Neural cell (in vitro differentiated cells): ENCODE results near the gene MTREX. TPM values are rescaled to one million over a fixed set of nuclear protein-coding genes. Genes with fewer than 3 reads are reported as not detected.

Source experiments
- H2AFZ ChIP-seq: fragments of 200-600, 300-800 bp; sonication (generic), shearing (Covaris generic); 2 replicates; pipeline ENCODE4 v1.6.0; 2014; ENCODE audit warnings: low read depth, mild to moderate bottlenecking, antibody characterized with exemption, low read length, moderate library complexity
- H3F3A ChIP-seq: fragments of 200-600 bp; shearing (Covaris generic); 2 replicates; pipeline ENCODE4 v1.6.1; 2016; ENCODE audit warnings: mild to moderate bottlenecking, moderate library complexity, mixed read lengths, antibody characterized with exemption, low read length; ENCODE audit not compliant: insufficient read depth, poor library complexity, severe bottlenecking
- H3K27ac ChIP-seq: fragments of 200-600, 300-800 bp; sonication (generic), shearing (Covaris generic); 2 replicates; pipeline ENCODE4 v1.5.1; 2014; ENCODE audit warnings: mild to moderate bottlenecking, low read length, moderate library complexity
- H3K27me3 ChIP-seq: fragments of 300-800, 200-600 bp; sonication (generic), shearing (Covaris generic); 2 replicates; pipeline ENCODE4 v1.6.0; 2014; ENCODE audit warnings: mild to moderate bottlenecking, low read depth, low read length, moderate library complexity; ENCODE audit not compliant: insufficient read depth
- H3K36me3 ChIP-seq: fragments of 300-800, 200-600 bp; sonication (generic), shearing (Covaris generic); 2 replicates; pipeline ENCODE4 v1.5.1; 2014; ENCODE audit warnings: mild to moderate bottlenecking, antibody characterized with exemption, low read length, moderate library complexity; ENCODE audit not compliant: insufficient read depth
- H3K4me2 ChIP-seq: fragments of 300-800, 200-600 bp; sonication (generic), shearing (Covaris generic); 2 replicates; pipeline ENCODE4 v1.6.0; 2014; ENCODE audit warnings: mild to moderate bottlenecking, low read length
- H3K4me3 ChIP-seq: fragments of 300-800, 200-600 bp; sonication (generic), shearing (Covaris generic); 2 replicates; pipeline ENCODE4 v1.5.1; 2014; ENCODE audit warnings: mild to moderate bottlenecking, low read length, moderate library complexity
- H3K79me2 ChIP-seq: fragments of 200-600 bp; shearing (Covaris generic); replicated peaks from 2 replicates; pipeline ENCODE4 v1.6.0; 2014; ENCODE audit warnings: mild to moderate bottlenecking, low read length, moderate library complexity; ENCODE audit not compliant: insufficient read depth
- H3K9ac ChIP-seq: fragments of 300-800, 200-600 bp; sonication (generic), shearing (Covaris generic); 2 replicates; pipeline ENCODE4 v1.6.1; 2016; ENCODE audit warnings: mild to moderate bottlenecking, low read length, mixed read lengths
- H3K9me2 ChIP-seq: fragments of 200-600 bp; shearing (Covaris generic); 2 replicates; pipeline ENCODE4 v1.6.1; 2016; ENCODE audit warnings: mild to moderate bottlenecking, low read length, mixed read lengths; ENCODE audit not compliant: insufficient read depth
- H3K9me3 ChIP-seq: fragments of 200-600, 300-800 bp; sonication (generic), shearing (Covaris generic); 2 replicates; pipeline ENCODE4 v1.6.1; 2016; ENCODE audit warnings: mild to moderate bottlenecking, mixed run types, low read length, moderate library complexity, mixed read lengths
- H4K20me1 ChIP-seq: fragments of 200-600 bp; shearing (Covaris generic); 2 replicates; pipeline ENCODE4 v1.6.1; 2016; ENCODE audit warnings: mild to moderate bottlenecking, mixed run types; ENCODE audit not compliant: insufficient read depth
- EP300 ChIP-seq: fragments of 450-650 bp; conservative IDR thresholded peaks from 2 replicates; pipeline ENCODE4 v1.6.1; 2014; ENCODE audit warnings: antibody characterized with exemption, mild to moderate bottlenecking, moderate library complexity; ENCODE audit not compliant: poor library complexity, severe bottlenecking
- EZH2 ChIP-seq: fragments of 200-600, 300-800 bp; shearing (Covaris generic), sonication (generic); IDR thresholded peaks from 2 replicates; pipeline ENCODE4 v1.6.1; 2014; ENCODE audit warnings: antibody characterized with exemption, low read length, borderline replicate concordance, mild to moderate bottlenecking; ENCODE audit not compliant: insufficient read depth, poor library complexity, severe bottlenecking
- MXI1 ChIP-seq: fragments of 450-650 bp; conservative IDR thresholded peaks from 2 replicates; pipeline ENCODE4 v1.6.1; 2014; ENCODE audit warnings: antibody characterized with exemption, mild to moderate bottlenecking; ENCODE audit not compliant: poor library complexity, severe bottlenecking
- POLR2AphosphoS5 ChIP-seq: IDR thresholded peaks from 2 replicates; pipeline ENCODE4 v1.6.1; 2012
- RAD21 ChIP-seq: fragments of 450-650 bp; conservative IDR thresholded peaks from 2 replicates; pipeline ENCODE4 v1.6.1; 2014; ENCODE audit warnings: antibody characterized with exemption, mild to moderate bottlenecking, moderate library complexity
- SMC3 ChIP-seq: fragments of 450-650 bp; conservative IDR thresholded peaks from 2 replicates; pipeline ENCODE4 v1.6.1; 2014; ENCODE audit warnings: antibody characterized with exemption, mild to moderate bottlenecking, moderate library complexity; ENCODE audit not compliant: poor library complexity
- TAF1 ChIP-seq: IDR thresholded peaks from 2 replicates; pipeline ENCODE4 v1.6.1; 2012; ENCODE audit warnings: low read depth
- polyA plus RNA-seq: library from polyadenylated mRNA; depleted of rRNA; stranded (reverse); fragments of >200 nt; gene quantifications from 2 replicates; pipeline ENCODE4 v1.2.3, GENCODE V29; 2014
- TF ChIP-seq, protein P1 (sequence below): fragments of 450-650 bp; IDR thresholded peaks from 2 replicates; pipeline ENCODE4 v1.5.1; 2014; ENCODE audit warnings: antibody characterized with exemption, mild to moderate bottlenecking, moderate library complexity; ENCODE audit not compliant: poor library complexity, severe bottlenecking
- TF ChIP-seq, protein P2 (sequence below): IDR thresholded peaks from 2 replicates; pipeline ENCODE4 v1.6.1; 2012; ENCODE audit warnings: borderline replicate concordance

MTREX gene
- polyA plus RNA-seq, 1 donor from 2014 or later: 77.6 TPM

DNA sequence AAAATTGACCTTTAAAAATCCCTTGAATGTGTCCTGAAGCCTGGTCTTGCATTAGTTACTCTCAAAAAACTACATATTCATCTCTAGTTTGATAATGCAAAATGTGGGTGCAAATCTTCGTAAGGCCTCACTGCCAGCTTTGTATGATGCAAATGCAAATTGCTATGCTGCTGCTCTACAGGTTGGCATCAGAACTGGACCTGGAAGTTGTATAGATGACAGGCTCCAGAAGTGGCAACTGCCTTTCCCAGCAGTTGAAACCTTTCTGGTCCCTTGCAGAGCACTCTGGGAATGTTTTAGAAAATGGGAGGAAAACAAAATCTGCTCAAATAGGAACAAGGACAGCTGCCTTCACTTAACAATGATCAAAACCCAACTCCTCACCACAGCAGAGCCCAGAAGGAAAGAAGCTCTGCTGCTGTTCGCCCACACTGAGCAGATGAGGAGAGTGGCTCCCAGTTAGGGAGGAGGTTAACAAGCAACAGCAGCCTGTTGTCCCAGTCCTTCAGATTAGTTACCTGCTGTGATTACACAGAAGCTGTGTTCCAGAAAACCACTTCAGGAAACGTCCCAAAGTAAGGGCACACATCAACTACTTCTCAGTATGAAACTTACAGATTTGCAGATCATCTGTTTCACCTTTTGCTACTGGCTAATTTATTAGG is 133.4 kb downstream of the MTREX start:
- Histone ChIP-seq H3K9me2 (no peaks in the 10 kb centered on the region), H3F3A (no peaks in the 10 kb centered on the region), H3K36me3 (no peaks in the 10 kb centered on the region), H2AFZ (no peak overlapping the region), H3K79me2 (no peaks in the 10 kb centered on the region), H3K4me3 (no peak overlapping the region), H3K4me2 (no peak overlapping the region), H4K20me1 (no peaks in the 10 kb centered on the region), H3K9ac (no peak overlapping the region), H3K9me3 (no peaks in the 10 kb centered on the region), H3K27me3 (no peaks in the 10 kb centered on the region), H3K27ac (no peak overlapping the region)
- TF ChIP-seq EZH2 (no peak), EP300 (no peak)

DNA sequence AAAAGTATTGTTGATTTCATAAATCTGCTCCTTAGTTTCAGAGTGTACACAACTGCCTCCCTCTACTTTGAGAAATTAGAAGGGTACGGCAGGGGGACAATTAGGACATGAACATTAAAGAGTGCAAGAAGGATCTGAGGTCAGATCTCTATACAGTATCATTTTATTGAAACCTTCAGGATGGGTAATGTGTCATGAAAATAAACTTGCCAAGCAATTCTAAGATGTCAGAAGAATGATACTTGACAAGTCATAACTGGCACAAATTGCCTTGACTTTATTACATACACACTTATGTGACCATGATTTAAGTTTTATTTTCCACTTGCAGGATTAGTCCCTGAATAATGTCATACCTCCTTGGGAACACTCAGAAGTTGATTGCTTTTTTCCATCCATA is 134.2 kb downstream of the MTREX start:
- no peaks in the 10 kb centered on the region for H3K9me3 ChIP-seq
- H3K4me2 ChIP-seq: no peak overlapping the region
- no peak overlapping the region for H3K27ac ChIP-seq
- H2AFZ ChIP-seq: no peak overlapping the region
- no peaks in the 10 kb centered on the region for H3K9me2 ChIP-seq
- H3K79me2 ChIP-seq: no peaks in the 10 kb centered on the region
- no peak overlapping the region for H3K4me3 ChIP-seq
- TF ChIP-seq SMC3 (no peak), EP300 (no peak), POLR2AphosphoS5 (no peak), EZH2 (no peak), RAD21 (no peak)
- TF ChIP-seq, protein P1, sequence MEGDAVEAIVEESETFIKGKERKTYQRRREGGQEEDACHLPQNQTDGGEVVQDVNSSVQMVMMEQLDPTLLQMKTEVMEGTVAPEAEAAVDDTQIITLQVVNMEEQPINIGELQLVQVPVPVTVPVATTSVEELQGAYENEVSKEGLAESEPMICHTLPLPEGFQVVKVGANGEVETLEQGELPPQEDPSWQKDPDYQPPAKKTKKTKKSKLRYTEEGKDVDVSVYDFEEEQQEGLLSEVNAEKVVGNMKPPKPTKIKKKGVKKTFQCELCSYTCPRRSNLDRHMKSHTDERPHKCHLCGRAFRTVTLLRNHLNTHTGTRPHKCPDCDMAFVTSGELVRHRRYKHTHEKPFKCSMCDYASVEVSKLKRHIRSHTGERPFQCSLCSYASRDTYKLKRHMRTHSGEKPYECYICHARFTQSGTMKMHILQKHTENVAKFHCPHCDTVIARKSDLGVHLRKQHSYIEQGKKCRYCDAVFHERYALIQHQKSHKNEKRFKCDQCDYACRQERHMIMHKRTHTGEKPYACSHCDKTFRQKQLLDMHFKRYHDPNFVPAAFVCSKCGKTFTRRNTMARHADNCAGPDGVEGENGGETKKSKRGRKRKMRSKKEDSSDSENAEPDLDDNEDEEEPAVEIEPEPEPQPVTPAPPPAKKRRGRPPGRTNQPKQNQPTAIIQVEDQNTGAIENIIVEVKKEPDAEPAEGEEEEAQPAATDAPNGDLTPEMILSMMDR: no peak
- H3K9ac ChIP-seq: no peak overlapping the region
- no peaks in the 10 kb centered on the region for H3K36me3 ChIP-seq
- no peaks in the 10 kb centered on the region for H4K20me1 ChIP-seq
- H3K27me3 ChIP-seq: no peaks in the 10 kb centered on the region
- H3F3A ChIP-seq: no peaks in the 10 kb centered on the region

DNA sequence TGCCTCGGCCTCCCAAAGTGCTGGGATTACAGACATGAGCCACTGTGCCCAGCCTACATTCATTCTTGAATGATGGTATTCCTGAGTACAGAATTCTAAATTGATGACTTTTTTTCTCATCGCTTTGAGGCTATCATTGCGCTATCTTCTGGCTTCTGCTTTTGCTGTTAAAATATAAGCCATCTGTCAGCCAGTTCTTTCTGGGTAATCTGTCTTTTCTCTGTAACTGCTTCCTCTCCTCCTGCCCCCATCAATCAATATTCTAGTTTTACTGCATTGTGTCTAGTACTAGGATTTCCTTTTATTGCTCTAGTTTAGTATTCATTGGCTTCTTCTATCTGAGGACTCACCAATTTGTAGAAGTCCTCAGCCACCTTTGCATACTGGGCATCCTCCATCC is 138.0 kb downstream of the MTREX start:
- Histone ChIP-seq H3K36me3 (no peaks in the 10 kb centered on the region), H3K9me3 (no peaks in the 10 kb centered on the region), H3F3A (no peaks in the 10 kb centered on the region), H3K9me2 (no peaks in the 10 kb centered on the region), H3K4me2 (no peak overlapping the region), H3K27me3 (no peaks in the 10 kb centered on the region), H2AFZ (no peak overlapping the region), H3K4me3 (no peak overlapping the region), H3K27ac (no peak overlapping the region), H3K79me2 (no peaks in the 10 kb centered on the region), H3K9ac (no peak overlapping the region), H4K20me1 (no peaks in the 10 kb centered on the region)
- TF ChIP-seq, protein P1: no peak
- TF ChIP-seq TAF1 (no peak), POLR2AphosphoS5 (no peak), EZH2 (no peak), RAD21 (no peak), EP300 (no peak), MXI1 (no peak), SMC3 (no peak)
- TF ChIP-seq, protein P2, sequence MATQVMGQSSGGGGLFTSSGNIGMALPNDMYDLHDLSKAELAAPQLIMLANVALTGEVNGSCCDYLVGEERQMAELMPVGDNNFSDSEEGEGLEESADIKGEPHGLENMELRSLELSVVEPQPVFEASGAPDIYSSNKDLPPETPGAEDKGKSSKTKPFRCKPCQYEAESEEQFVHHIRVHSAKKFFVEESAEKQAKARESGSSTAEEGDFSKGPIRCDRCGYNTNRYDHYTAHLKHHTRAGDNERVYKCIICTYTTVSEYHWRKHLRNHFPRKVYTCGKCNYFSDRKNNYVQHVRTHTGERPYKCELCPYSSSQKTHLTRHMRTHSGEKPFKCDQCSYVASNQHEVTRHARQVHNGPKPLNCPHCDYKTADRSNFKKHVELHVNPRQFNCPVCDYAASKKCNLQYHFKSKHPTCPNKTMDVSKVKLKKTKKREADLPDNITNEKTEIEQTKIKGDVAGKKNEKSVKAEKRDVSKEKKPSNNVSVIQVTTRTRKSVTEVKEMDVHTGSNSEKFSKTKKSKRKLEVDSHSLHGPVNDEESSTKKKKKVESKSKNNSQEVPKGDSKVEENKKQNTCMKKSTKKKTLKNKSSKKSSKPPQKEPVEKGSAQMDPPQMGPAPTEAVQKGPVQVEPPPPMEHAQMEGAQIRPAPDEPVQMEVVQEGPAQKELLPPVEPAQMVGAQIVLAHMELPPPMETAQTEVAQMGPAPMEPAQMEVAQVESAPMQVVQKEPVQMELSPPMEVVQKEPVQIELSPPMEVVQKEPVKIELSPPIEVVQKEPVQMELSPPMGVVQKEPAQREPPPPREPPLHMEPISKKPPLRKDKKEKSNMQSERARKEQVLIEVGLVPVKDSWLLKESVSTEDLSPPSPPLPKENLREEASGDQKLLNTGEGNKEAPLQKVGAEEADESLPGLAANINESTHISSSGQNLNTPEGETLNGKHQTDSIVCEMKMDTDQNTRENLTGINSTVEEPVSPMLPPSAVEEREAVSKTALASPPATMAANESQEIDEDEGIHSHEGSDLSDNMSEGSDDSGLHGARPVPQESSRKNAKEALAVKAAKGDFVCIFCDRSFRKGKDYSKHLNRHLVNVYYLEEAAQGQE: no peak
